Embryonic facial prominence (tissue), 1 donor: Measurements from ENCODE around the gene DMKN.
"Not testable (repeated sequence)": the region's sequence is repeated elsewhere in the genome, so short reads cannot be mapped to it uniquely, and the experiment has no call there.

Experiments used
- DNase-seq: peaks from one replicate; pipeline ENCODE4 v3.0.0-alpha.2; 2016; ENCODE audit errors: extremely low spot score

DMKN gene

DNA sequence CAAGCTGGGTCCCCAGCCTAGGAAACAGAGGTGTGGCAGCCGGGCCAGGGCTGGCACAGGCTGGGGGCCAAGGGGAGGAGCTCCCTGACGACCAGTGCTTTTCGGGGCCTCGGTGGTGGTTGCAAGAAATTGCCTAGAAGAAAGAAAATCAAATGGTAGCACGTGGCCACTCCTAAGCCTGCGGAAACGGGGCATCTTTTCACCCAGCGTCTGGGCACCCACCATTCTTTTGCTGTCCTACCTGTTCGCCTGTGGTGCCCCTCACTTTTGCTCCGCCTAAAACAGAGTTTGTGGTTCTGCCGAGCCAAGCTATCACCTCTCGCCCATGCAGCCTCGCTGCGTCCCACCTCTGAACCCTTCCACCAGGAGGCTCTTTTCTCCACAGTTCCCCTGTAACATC is 16.0 kb downstream of the DMKN start:
- no peak for DNase-seq

GRCh38 chr19:35495107-35496064 is 18.1 kb downstream of the DMKN start:
- DNase-seq = no peak

- no peak for DNase-seq
Observed at GRCh38 chr19:35493971-35494370, 19.5 kb downstream of the DMKN start.

GRCh38 chr19:35491836-35492360 is 21.6 kb downstream of the DMKN start:
- no peak for DNase-seq

DNA sequence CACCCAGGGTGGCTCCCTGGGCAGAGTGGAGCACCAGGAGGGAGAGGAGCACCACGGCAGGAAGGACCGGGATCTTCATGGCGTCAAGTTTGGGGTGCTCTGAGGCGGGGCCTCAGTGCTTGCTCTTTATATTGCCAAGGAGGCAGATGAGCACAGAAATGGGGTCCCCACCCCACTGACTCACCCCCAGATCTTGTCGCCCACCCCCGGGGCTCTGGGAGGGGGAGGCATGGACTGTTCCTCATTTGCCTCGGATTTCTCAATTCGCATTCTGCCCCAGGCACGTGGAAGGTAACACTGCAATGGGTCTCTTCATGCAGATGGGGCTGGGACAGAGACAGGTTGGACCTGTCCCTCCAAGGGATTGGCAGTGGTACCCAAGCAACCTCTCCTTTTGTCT is 23.1 kb downstream of the DMKN start, which contains the start of gene KRTDAP:
TSS of gene KRTDAP (minus strand) at position 101 of the 400 bp plus-strand sequence. CDS start at position 79, 22 bp downstream.
- no peak for DNase-seq

DNA sequence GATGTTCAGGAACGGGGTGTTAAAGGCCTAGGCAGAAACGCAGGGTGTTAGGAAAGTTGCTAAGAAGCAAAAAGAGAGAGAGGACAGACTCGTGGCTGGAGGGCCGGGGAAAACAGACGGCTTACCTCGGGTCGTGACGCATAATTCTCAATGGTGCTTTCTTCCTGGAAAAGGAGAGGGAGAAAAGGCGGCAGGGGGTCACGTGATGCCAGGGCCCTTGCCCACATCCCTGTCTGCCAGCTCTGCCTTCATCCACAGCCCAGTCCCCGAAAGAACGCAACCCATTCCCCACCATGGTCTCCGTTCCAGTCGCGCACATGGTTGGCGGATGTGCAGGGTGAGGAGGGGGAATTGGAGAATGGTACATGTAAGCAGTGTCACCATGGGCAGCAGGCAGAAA is 24.8 kb downstream of the DMKN start:
- DNase-seq = no peak

- no peak for DNase-seq
Observed at GRCh38 chr19:35487656-35488182, 25.7 kb downstream of the DMKN start.

GRCh38 chr19:35486268-35486708 is 27.2 kb downstream of the DMKN start:
- no peak for DNase-seq

DNA sequence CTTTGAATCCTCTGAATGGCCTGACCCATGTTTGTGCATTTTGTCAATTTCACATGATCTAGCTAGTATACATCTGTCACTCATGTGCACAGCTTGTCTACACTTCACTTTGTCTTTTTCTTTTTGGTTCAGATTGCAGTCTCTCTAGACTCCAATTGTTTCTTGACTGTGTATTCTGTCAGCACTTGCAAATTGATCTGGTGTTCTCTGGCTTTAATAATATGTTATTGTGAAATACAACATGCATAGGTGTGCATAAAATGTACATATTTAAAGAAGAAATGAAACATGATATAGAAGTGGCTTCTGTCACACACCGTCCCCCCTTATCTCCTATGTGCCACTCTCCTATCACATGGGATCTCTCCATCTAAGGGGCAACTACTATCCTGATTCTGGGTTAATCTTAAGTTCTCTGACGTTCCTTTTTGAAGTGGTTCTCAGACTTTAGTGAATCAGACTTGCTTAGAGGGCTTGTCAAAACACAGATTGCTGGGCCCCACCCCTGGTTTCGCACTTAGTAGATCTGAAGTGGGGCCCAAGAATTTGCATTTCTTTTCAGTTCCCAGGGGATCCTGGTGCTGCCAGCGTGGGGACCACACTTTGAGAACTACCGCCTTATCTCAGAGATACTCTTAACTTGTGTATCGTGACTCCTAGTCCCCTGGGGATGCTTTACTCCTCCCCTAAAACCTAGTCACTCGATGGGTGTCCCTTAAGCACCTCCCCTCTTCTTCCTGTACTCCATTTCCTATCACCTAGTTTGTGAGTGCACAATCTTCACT is 29.0 kb downstream of the DMKN start:
- no peak for DNase-seq

- no peak for DNase-seq
Observed at GRCh38 chr19:35483089-35483488, 30.4 kb downstream of the DMKN start.

DNA sequence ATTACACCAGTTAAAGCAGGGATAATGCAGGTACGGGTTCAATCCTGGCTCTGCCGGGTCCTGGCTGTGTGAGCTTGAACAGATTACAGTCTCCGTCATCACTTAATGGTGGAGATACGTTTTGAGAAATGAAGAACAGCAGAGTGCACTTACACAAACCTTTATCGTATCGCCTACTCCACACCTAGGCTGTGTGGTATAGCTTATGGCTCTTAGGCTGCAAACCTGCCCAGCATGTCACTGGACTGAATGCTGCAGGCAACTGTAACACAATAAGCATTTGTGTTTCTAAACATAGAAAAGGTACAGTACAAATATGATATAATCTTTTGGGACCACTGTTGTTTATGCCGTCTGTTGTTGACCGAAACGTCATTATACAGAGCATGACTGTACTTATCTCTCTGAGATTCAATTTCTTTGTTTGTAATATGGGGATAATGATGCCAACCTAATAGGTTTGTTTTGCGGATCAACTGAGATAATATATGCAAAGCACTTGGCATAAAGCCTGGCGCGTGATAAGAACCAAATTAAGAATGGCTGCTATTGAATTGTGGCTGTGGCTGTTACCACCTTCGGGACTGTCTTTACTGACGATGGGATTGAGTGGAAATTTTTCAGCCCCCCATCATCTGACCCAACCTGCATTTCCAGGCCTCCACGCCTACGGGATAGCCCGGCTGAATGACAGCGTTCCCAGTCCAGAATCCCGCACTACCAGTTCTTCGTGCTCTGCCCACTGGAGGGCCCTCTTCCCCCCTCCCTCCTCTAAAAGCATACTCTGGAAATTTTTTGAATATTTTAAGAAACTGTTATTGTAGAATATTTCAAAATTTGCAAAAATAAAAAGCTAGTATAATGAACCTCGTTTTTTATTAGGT is 34.4 kb downstream of the DMKN start:
- no peak for DNase-seq

GRCh38 chr19:35476149-35476548 is 37.3 kb downstream of the DMKN start:
- no peak for DNase-seq

DNA sequence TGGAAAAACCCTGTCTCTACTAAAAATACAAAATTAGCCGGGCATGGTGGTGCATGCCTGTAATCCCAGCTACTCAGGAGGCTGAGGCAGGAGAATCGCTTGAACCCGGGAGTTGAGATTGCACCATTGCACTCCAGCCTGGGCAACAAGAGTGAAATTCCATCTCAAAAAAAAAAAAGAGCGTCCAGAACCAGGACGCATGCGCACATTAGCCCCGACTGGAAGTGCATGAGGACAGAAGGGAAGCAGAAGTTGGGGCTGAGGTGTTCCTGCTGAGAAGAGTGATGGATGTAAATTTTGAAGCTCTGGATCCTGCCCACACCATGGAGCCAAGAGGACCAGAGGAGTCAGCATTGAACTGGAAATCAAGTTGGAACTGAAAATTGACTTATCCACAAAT is 38.9 kb downstream of the DMKN start:
- not testable (repeated sequence) for DNase-seq

DNA sequence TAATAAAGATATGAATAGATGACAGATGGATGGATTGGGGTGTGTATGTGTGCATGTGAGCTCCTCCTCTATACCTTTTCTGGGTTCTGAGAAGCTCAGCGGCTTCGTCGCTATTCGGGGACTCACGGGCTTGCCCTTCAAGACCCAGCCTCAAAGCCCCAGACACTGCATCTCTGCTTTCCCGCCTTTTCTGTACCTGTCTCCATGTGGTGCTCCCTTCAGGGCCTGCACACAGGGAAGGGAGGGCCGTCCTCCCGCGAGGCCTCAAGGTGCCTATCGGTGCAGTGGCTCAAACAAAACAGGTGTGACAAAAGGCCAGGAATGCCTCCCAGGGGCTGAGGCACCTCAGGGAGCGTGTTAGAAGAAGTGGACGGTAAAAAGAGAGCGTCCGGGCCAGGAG is 39.3 kb downstream of the DMKN start:
- no peak for DNase-seq

GRCh38 chr19:35471946-35472345 is 41.5 kb downstream of the DMKN start:
- no peak for DNase-seq

- not testable (repeated sequence) for DNase-seq
Observed at GRCh38 chr19:35471075-35471474, 42.4 kb downstream of the DMKN start.

- DNase-seq = no peak
Observed at GRCh38 chr19:35470128-35470527, 43.3 kb downstream of the DMKN start.

DNA sequence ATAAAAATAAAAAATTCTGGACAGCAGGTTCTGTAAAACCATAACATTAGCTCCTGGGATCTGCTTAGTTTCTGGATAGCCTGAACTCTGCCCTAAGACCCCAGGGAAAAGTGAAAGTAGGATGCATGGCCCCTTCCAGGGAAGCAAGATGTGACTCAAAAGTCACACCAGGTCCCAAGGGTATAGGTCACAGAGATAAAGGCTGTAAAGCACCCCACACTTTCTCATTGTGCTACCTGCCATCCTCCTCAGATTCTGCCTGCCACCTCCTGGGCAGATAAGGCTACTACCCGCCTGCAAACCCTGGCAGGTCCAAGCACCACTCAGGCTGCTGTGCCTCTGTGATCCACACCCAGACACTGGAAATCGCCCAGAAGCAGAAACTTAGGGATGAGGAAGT is 44.8 kb downstream of the DMKN start:
- DNase-seq = no peak

- no peak for DNase-seq
Observed at GRCh38 chr19:35466259-35466658, 47.2 kb downstream of the DMKN start.

DNA sequence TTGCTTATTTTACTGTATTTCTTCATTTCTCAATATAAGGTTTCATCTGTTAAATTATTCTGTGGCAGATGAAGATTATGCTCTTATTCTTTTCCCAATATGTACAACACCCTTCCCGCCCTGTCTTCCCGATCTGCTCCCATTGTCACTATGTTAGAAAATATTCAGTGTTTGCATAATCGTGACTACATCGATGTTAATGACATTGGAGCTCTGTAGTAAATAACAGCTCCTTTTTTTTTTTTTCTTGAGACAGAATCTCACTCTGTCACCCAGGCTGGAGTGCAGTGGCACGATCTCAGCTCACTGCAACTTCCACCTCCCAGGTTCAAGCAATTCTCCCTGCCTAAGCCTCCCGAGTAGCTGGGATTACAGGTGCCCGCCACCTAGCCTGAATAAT is 50.5 kb downstream of the DMKN start:
- DNase-seq = not testable (repeated sequence)

DNA sequence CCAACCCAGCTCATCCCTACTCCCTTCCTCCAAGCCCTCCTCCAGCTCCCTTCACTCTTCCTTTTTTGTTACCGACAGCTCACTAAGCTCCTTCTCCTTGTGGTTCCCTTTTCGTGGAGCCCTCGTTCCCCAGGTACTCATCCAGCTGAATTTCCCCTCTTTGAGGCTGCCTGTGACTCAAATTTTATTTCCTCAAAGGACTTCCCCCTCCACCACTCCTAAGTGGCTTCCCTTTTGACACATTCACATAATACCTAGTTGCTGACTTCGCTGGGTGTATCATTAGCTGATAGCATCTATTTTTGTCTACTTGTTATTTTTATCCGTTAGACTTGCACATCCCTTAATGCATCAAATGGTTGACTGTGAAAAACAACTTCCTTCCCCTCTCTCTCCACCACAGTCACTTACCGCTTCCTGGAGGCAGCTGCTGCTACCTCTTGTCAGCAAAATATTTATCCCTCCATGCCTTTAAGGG is 50.9 kb downstream of the DMKN start:
- no peak for DNase-seq
